Vagina (tissue), 2 donors: Measurements from ENCODE around the gene ABCG1. TPM values are rescaled to one million over a fixed set of nuclear protein-coding genes. Genes with fewer than 3 reads are reported as not detected.

Source experiments
- DNase-seq, 2 donors: peaks; one replicate each; pipeline ENCODE4 v3.0.0-alpha.2; 2017; ENCODE audit errors: extremely low spot score in 2 of 2
- H3K27ac ChIP-seq: fragments of 200-600 bp; sonication (generic); one replicate; pipeline ENCODE4 v1.5.1; 2019
- H3K27me3 ChIP-seq: fragments of 200-600 bp; sonication (generic); one replicate; pipeline ENCODE4 v1.5.1; 2019
- H3K36me3 ChIP-seq, 2 donors: fragments of 200-600 bp; sonication (generic); one replicate each; pipeline ENCODE4 v1.5.1; 2017 to 2019
- H3K4me1 ChIP-seq: fragments of 200-600 bp; sonication (generic); one replicate; pipeline ENCODE4 v1.5.1; 2019
- H3K4me3 ChIP-seq, 2 donors: fragments of 200-600 bp; sonication (generic); 1 replicate in 1 of 2; 2 replicates in 1 of 2; pipeline ENCODE4 v1.5.1; 2016 to 2019
- H3K9me3 ChIP-seq: fragments of 200-600 bp; sonication (generic); one replicate; pipeline ENCODE4 v1.5.1; 2019
- POLR2A ChIP-seq, 2 donors: fragments of 450-650 bp; IDR thresholded peaks; one replicate each; pipeline ENCODE4 v1.6.1; 2017; ENCODE audit warnings: antibody characterized with exemption in 2 of 2, mild to moderate bottlenecking in 2 of 2, moderate library complexity in 2 of 2
- POLR2AphosphoS5 ChIP-seq, 2 donors: sonication (generic); formaldehyde crosslinking; IDR thresholded peaks; one replicate each; pipeline ENCODE4 v1.9.0; 2017; ENCODE audit warnings: antibody characterized with exemption in 2 of 2, mild to moderate bottlenecking in 2 of 2, low read depth in 1 of 2; ENCODE audit not compliant: insufficient read depth in 1 of 2
- intact Hi-C: fragments of 100-400 bp; cut with DNase I; formaldehyde crosslinking; loops from one replicate; pipeline ENCODE4 v1.15.1; 2023
- total RNA-seq: library from RNA; depleted of rRNA; stranded (reverse); fragments of >200 nt; gene quantifications from one replicate; pipeline ENCODE4 v1.2.3, GENCODE V29; 2016
- TF ChIP-seq, protein P1 (sequence below), 3 experiments: fragments of 450-650 bp in 2 of 3; fragments of 200-600 bp in 1 of 3; sonication (generic) in 1 of 3; IDR thresholded peaks; one replicate each; pipeline ENCODE4 v1.5.1; 2017 to 2019; ENCODE audit warnings: antibody characterized with exemption in 3 of 3, mild to moderate bottlenecking in 2 of 3, moderate library complexity in 2 of 3

ABCG1 gene
- total RNA-seq, 1 donor from 2014 or later, result 18.7 TPM

GRCh38 chr21:42305707-42306147 is 86.8 kb downstream of the ABCG1 start:
- Histone ChIP-seq H3K4me3 (no peak overlapping the region), H3K9me3 (no peaks in the 10 kb centered on the region), H3K27ac (no peak overlapping the region), H3K4me1 (peaks cover 5% of the 10 kb centered on the region), H3K36me3 (no peaks in the 10 kb centered on the region), H3K27me3 (no peaks in the 10 kb centered on the region)
- no peak for DNase-seq
- intact Hi-C loops, result no loop called here
- TF ChIP-seq POLR2A (IDR thresholded peaks at IDR 0.05) (no peak), POLR2AphosphoS5 (IDR thresholded peaks at IDR 0.05; ENCODE audit: insufficient read depth in 1 of 2, low read depth in 1 of 2) (no peak)
- TF ChIP-seq, protein P1, sequence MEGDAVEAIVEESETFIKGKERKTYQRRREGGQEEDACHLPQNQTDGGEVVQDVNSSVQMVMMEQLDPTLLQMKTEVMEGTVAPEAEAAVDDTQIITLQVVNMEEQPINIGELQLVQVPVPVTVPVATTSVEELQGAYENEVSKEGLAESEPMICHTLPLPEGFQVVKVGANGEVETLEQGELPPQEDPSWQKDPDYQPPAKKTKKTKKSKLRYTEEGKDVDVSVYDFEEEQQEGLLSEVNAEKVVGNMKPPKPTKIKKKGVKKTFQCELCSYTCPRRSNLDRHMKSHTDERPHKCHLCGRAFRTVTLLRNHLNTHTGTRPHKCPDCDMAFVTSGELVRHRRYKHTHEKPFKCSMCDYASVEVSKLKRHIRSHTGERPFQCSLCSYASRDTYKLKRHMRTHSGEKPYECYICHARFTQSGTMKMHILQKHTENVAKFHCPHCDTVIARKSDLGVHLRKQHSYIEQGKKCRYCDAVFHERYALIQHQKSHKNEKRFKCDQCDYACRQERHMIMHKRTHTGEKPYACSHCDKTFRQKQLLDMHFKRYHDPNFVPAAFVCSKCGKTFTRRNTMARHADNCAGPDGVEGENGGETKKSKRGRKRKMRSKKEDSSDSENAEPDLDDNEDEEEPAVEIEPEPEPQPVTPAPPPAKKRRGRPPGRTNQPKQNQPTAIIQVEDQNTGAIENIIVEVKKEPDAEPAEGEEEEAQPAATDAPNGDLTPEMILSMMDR (IDR thresholded peaks at IDR 0.05), result no peak

DNA sequence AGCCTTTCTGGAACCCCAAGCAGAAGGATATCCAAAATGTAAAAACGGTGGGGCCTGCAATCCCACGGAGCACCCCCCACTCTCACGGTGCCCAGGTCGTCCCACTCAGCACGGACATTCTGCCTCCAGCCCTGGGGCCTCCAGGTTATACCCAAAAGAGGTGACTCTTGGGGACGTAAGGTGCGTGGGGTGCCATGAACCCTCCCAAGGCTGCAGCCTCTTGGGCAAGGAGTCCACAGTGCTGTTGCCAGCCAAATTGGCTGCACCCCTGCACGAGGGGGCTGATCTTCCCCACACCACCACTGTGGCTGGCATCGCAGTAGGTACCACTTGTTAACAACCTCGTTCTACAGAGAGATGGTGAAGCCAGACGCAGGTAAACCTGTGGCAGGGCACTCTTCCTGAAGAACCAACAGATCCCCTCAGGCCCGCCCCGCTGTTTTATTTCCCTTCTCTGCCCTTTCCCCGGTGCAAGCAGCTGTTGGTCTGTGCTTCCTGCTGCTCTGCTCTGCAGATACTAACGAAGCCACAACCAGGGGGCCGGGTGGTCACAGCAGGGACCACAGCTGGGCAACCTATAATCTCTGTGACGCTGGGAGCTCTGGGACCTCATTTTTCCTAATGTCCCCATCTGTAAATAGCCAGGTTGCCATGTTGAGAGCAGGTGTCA is 87.6 kb downstream of the ABCG1 start:
- no peaks in the 10 kb centered on the region for H3K27me3 ChIP-seq
- no peaks in the 10 kb centered on the region for H3K36me3 ChIP-seq
- peaks cover 5% of the 10 kb centered on the region for H3K4me1 ChIP-seq
- no peak overlapping the region for H3K4me3 ChIP-seq
- no peak overlapping the region for H3K27ac ChIP-seq
- no peaks in the 10 kb centered on the region for H3K9me3 ChIP-seq
- intact Hi-C loops, result no loop called here
- DNase-seq, result no peak
- TF ChIP-seq POLR2AphosphoS5 (IDR thresholded peaks at IDR 0.05; ENCODE audit: insufficient read depth in 1 of 2, low read depth in 1 of 2) (no peak), POLR2A (IDR thresholded peaks at IDR 0.05) (no peak)
- TF ChIP-seq, protein P1 (IDR thresholded peaks at IDR 0.05), result no peak

GRCh38 chr21:42307106-42307505 is 88.2 kb downstream of the ABCG1 start:
- no peak overlapping the region for H3K27ac ChIP-seq
- H3K36me3 ChIP-seq, result no peaks in the 10 kb centered on the region
- H3K27me3 ChIP-seq, result no peaks in the 10 kb centered on the region
- intact Hi-C loops, result no loop called here
- no peak for DNase-seq
- peaks cover 4% of the 10 kb centered on the region for H3K4me1 ChIP-seq
- no peak overlapping the region for H3K4me3 ChIP-seq
- no peaks in the 10 kb centered on the region for H3K9me3 ChIP-seq
- TF ChIP-seq, protein P1 (IDR thresholded peaks at IDR 0.05), result no peak

DNA sequence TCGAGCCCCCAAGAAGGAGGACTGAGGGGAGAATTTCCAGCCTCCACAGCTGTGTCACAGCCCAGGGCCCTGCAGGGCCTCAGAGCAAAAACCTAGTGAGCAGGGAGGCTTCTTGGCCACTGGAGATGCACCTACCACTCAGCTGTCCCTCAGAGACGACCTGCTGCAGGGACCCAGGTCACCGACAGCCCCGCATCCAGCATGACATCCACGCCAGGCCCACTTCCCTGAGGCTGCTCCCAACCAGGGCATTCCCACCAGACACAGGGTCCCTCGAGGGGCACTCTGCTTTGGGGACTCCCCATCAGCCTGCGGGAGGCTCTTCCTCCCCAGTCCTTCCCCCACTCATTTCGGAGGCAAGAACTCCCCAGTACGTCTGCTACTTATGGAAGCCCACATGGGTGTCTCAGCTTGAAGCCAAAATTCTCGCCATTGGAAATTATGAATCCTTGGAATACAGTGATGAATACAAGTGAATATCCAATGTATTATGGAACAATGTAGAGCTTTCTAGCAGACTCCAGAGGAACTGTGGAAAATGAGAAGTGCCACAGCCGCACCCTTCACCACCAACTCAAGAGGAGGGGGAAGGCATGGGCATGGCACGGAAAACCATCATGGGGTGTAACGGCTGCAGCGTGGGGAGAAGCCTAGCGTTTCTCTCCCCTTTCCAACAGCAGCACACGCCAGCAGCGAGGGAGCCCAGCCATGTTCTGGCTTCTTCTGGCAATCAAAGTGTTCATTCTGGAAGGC is 89.4 kb downstream of the ABCG1 start:
- intact Hi-C loops, result no loop called here
- TF ChIP-seq, protein P1 (IDR thresholded peaks at IDR 0.05), result no peak
- no peak for TF ChIP-seq POLR2AphosphoS5 (IDR thresholded peaks at IDR 0.05; ENCODE audit: insufficient read depth in 1 of 2, low read depth in 1 of 2)
- TF ChIP-seq POLR2A (IDR thresholded peaks at IDR 0.05), result no peak
- H3K9me3 ChIP-seq, result no peaks in the 10 kb centered on the region
- no peak overlapping the region for H3K4me3 ChIP-seq
- DNase-seq, result no peak
- no peak overlapping the region for H3K27ac ChIP-seq
- H3K27me3 ChIP-seq, result no peaks in the 10 kb centered on the region
- H3K36me3 ChIP-seq, result no peaks in the 10 kb centered on the region
- H3K4me1 ChIP-seq, result no peaks in the 10 kb centered on the region
